WI38 (cell line): ENCODE data around the gene RTTN.

Source experiments
- H3K4me3 ChIP-seq: 2 replicates; pipeline ENCODE4 v1.5.1; 2011; ENCODE audit warnings: low read depth, mild to moderate bottlenecking, control low read depth, low read length
- TF ChIP-seq, protein P1 (sequence below): IDR thresholded peaks from 2 replicates; pipeline ENCODE4 v1.5.1; 2012; ENCODE audit warnings: low read depth, mild to moderate bottlenecking, control low read depth, low read length

RTTN gene

DNA sequence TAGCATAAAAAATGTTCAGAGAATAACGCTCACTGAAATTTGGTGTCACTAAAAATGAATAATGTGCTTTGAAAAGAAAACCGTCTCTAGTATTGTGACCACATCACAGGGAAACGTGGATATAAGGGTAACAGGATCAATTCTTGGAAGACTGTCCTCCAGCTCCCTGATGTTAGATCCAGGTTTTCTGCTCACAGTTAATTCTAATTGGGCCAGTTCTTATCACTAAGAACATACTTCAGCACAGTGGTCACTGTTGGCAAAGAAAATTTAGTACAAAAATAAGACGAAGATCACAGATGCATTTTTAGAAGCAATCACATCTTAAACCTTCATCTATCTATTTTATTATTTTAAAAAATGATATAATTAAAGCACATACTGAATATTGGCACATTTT is 200.8 kb downstream of the RTTN start:
- TF ChIP-seq, protein P1, sequence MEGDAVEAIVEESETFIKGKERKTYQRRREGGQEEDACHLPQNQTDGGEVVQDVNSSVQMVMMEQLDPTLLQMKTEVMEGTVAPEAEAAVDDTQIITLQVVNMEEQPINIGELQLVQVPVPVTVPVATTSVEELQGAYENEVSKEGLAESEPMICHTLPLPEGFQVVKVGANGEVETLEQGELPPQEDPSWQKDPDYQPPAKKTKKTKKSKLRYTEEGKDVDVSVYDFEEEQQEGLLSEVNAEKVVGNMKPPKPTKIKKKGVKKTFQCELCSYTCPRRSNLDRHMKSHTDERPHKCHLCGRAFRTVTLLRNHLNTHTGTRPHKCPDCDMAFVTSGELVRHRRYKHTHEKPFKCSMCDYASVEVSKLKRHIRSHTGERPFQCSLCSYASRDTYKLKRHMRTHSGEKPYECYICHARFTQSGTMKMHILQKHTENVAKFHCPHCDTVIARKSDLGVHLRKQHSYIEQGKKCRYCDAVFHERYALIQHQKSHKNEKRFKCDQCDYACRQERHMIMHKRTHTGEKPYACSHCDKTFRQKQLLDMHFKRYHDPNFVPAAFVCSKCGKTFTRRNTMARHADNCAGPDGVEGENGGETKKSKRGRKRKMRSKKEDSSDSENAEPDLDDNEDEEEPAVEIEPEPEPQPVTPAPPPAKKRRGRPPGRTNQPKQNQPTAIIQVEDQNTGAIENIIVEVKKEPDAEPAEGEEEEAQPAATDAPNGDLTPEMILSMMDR = no peak

DNA sequence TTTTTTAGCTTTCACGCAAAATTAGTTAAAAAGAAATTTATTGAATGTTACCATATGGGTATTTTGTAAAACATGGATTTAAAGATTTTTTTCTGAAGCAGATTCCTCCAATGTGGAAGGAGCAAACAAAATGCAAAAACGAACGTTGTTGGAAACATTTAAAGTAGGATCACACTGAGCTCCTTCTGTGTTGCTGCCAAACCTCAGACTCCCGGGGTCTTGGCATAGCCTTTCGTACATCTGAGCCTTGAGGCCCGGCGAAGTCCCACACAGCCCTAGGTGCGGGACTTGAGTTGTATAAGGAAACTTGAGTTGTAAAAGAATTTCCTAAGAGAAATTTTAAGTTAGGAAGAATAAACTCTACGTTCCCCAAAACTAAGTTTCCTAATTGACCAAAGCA is 205.8 kb downstream of the RTTN start:
- TF ChIP-seq, protein P1 = no peak
- no peak overlapping the region for H3K4me3 ChIP-seq

More for the DNA sequence above, 200.8 kb downstream of the RTTN start:
- H3K4me3 ChIP-seq = no peak overlapping the region

DNA sequence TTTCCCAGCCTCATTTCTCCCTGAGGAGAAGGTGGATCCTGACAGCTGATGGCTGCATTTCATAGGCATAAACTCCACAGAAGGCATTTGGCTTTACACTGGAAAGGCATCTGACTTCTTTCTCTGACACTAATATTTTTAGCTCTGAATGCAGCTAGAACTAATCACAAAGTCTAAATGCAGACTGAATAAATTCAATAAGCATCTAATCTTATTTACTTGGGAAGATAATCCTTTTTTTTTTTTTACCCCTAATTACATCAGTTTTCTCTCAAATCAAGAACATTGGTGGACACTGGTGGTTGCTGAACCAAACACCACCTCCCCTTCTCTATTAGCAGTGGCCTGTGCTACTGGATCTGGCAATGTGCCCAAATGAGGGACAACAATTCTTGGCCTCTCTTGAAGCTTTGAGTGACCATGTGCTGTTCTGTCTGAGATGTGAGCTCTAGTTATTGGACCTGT is 206.9 kb downstream of the RTTN start:
- TF ChIP-seq, protein P1 = no peak
- no peak overlapping the region for H3K4me3 ChIP-seq

DNA sequence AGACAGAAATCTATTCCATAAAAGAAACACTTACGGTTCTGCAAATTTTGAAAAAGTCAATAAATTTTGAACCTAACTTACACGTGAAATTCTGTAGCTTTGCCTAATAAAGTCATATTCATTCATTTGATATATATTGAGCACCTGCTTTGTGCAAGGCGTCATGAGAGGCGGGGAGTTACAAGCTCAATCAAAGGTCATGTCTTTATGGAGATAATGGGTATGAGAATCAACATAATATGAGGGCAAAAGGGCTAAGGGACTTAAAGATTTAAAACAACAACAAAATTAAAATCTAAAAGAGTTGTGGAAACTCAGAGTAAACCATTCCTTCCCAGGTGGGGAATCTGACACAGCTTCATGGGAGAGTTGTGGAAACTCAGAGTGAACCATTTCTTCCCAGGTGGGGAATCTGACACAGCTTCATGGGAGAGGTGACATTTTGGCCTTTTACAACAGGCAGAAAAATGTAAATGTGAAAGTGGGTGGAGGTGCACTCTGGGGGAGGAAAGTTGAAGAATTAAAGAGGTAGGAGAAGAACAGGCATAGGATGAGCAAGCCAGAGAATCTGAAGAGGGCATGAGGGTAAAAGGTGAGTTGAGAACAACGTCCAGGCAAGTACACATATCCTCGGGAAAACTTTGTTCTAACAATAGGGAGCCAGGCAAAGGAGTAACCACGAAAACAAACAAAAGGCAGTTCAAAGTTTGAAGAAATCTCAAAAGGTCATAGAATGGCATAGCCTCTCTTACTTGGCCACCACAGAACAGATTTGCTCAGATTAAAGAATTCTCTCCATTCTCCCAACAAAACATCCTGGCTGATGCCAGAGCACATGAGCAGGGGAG is 208.3 kb downstream of the RTTN start:
- H3K4me3 ChIP-seq = no peak overlapping the region
- TF ChIP-seq, protein P1 = no peak

DNA sequence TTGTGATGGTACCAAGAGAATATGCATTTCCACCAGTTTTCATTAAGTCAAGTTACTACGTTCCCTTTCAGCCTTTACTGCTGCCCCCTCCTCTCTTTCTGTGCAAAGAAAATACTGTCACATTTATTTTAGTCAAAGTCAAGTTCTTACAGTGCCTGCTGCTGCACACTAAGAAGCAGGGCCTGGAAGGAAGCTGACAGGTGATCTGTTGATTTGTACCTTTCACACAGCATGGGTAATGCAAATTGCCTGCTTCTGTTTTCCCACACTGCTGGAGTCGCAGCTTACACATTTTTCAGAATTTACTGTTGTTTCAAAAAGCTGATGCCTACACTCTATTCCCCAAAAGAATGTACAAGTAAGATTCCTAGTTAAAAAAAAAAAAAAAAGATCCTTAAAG is 209.1 kb downstream of the RTTN start:
- no peak overlapping the region for H3K4me3 ChIP-seq
- TF ChIP-seq, protein P1 = no peak

DNA sequence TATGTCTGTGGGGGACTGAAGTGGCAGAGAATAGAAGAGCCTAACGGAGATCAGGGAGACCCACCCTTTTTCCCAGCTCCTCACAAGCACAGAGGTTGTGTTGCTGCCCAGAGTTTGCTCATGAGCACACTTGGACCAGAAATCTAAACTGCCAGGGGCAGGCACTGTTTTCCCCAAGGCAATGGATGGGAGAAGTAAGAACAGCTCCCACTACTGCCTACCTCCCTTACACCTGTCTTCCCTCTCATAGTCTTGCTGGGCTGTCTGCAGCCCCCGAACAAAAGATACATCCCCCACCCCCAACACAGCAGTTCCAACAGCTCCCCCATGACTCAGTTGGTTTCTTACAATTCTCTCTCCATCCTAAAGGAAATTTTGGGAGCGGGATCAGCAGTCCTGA is 209.7 kb downstream of the RTTN start:
- TF ChIP-seq, protein P1 = no peak

DNA sequence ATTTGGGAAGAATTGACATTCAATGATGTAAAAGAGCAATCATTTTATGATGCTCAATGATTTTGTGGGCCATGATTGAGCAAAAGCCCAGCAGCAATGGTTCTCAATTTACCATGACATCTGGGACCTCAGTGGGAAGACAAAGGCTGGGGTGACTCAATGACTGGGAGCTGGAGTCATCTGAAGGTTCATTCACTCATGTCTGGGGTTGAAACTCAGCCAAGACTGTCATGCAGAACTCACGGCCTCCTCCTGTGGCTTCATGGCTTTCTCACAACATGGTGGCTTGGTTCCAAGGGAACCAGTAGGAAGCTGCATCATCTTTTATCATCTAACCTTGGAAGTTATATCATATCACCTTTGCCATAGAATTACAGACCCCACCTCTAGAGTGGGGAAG is 212.7 kb downstream of the RTTN start:
- TF ChIP-seq, protein P1 = no peak
- no peak overlapping the region for H3K4me3 ChIP-seq

More for the DNA sequence above, 209.7 kb downstream of the RTTN start:
- H3K4me3 ChIP-seq = no peak overlapping the region
